ENCODE data around the gene MAPK13.

DNA sequence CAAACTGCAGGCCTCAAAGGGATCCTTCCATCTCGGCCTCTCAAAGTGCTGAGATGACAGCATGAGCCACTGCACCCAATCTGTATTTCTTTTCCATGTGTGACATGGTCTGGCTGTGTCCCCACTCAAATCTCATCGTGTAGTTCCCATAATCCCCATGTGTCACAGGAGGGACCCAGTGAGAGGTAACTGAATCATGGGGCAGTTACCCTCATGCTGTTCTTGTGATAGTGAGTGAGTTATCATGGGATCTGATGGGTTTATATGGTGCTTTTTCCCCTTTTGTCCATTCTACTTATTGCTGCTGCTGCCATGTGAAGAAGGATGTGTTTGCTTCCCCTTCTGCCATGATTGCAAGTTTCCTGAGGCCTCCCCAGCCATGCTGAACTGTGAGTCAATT is 55.9 kb downstream of the MAPK13 start:
- TF ChIP-seq, protein P1, sequence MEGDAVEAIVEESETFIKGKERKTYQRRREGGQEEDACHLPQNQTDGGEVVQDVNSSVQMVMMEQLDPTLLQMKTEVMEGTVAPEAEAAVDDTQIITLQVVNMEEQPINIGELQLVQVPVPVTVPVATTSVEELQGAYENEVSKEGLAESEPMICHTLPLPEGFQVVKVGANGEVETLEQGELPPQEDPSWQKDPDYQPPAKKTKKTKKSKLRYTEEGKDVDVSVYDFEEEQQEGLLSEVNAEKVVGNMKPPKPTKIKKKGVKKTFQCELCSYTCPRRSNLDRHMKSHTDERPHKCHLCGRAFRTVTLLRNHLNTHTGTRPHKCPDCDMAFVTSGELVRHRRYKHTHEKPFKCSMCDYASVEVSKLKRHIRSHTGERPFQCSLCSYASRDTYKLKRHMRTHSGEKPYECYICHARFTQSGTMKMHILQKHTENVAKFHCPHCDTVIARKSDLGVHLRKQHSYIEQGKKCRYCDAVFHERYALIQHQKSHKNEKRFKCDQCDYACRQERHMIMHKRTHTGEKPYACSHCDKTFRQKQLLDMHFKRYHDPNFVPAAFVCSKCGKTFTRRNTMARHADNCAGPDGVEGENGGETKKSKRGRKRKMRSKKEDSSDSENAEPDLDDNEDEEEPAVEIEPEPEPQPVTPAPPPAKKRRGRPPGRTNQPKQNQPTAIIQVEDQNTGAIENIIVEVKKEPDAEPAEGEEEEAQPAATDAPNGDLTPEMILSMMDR (tag by site-specific recombination; IDR thresholded peaks at IDR 0.05), result no peak
- TF ChIP-seq ZNF76 (tag by site-specific recombination; IDR thresholded peaks at IDR 0.05; ENCODE audit: borderline replicate concordance, low read depth), result no peak

Measured in HEK293 (cell line).